Stimulated activated CD4-positive, alpha-beta T cell treated with anti-CD3 and anti-CD28 coated beads, TNF-alpha, amount 100 ng/mL, for 1 hour (primary cell): ENCODE measurements around the gene CACNA2D3.
"Not testable (repeated sequence)": the region's sequence is repeated elsewhere in the genome, so short reads cannot be mapped to it uniquely, and the experiment has no call there.

Experiments
- DNase-seq, 3 donors: peaks; one replicate each; pipeline ENCODE4 v3.0.0-alpha.2; 2020; ENCODE audit warnings: low read depth in 3 of 3, low spot score in 1 of 3

Gene CACNA2D3

DNA sequence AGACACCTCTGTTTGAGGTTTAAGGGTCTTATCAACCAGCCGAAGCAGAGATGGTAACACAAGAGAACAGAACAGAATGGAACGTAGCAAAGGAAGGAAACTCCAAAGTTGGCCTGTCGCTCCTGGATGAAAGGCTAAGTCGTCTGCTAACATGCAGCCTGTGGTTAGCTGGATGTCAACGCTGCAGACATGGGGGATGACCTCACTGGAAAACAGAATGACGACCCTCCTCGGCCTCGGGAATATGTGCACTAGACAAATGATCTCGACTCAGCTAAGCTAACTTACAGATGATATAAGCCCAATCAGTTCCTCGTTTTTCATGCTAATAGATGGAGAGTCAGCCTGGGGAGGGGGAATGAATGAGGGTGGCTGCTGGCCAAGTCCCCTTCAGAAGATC, 983.3 kb downstream of the CACNA2D3 start:
- DNase-seq, result no peak

GRCh38 chr3:55107187-55107586, 984.8 kb downstream of the CACNA2D3 start:
- no peak for DNase-seq

- not testable (repeated sequence) for DNase-seq
Measured at GRCh38 chr3:55111906-55112305, 989.6 kb downstream of the CACNA2D3 start.

DNA sequence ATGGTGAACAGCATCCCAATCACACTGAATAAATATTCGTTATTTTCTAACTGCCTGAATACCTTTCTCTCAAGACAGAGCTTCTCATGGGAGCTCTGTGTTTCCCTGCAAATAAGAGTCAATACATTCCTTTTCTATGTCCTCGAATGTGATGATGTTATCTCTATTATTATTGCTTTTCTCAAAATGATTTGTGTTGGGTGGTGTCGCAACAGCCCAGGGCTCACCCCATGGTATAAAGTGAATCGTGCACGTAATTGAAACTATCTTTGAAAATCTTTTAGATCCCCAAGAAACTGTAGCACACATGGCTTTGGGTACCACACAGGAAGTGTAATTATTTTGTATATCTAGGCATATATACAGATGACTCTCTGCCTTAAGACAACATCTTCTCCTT, 996.1 kb downstream of the CACNA2D3 start:
- DNase-seq, result no peak

- no peak for DNase-seq
Measured at GRCh38 chr3:55119268-55119667, 996.9 kb downstream of the CACNA2D3 start.

DNA sequence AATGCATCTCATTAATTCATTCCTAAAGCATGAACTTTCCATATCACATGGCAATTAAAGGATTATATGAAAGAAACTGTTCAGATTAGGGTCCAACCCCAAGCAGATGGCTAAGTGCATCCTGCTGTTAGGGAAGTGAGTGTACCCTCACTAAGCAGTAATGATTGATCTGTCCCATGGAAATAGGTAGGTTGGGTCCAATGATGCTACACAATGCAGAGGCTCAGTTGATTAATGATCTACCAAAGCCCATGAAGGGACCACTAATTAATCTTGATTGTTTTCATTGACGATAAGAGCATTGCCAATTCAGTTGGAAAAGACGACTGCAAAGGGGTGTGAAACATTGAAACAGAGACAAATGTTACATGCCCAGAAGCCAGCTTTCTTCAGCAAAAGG, 1000.0 kb downstream of the CACNA2D3 start:
- no peak for DNase-seq
